GM21447 (cell line): ENCODE data around the gene NUP214.
"Not testable (repeated sequence)": the region's sequence is repeated elsewhere in the genome, so short reads cannot be mapped to it uniquely, and the experiment has no call there.

Source experiments
- ATAC-seq: cut with Tn5 transposase; IDR thresholded peaks from one replicate; pipeline ENCODE4 v1.9.1; 2021; ENCODE audit not compliant: unreplicated experiment

Gene NUP214

GRCh38 chr9:131116281-131117120, 8.9 kb upstream of the NUP214 start:
- ATAC-seq: no peak

DNA sequence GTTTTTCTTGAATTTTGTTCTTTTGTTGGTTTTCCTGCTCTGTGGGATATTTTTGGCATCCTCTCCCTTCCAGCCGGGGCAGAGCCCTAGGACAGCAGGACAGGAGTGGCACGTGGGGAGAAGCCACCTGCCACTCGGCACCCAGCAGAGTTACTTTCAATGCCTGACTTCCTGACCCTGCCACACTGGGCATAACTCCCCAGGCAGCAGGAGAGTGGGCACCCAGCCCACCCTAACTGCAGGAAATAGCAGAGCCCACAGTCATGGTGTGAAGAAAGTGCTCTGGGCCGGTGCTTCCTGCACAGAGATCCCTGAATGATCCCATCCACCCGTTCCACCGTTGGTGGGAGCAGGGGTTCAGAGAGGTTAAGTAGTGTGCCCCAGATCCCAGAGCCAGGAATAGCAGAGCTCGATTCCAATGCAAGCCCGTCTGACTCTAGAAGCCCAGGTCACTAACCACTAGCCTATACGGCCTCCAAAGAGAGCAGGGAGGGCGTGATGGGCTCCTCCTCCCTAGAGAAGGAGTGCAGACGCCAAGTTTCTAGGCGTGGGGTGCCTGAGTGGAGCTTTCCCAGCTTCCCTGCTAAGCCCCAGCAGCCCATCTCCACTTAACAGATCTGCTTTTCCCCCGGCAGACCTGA, 8.1 kb upstream of the NUP214 start:
- no peak for ATAC-seq

GRCh38 chr9:131117762-131118145, 7.6 kb upstream of the NUP214 start:
- no peak for ATAC-seq

- no peak for ATAC-seq
These were observed 5.8 kb upstream of the NUP214 start for GRCh38 chr9:131119600-131119999.

- ATAC-seq: no peak
These were observed 4.7 kb upstream of the NUP214 start for GRCh38 chr9:131120620-131121228.

- ATAC-seq: no peak
These were observed 4.0 kb upstream of the NUP214 start for GRCh38 chr9:131121346-131121745.

DNA sequence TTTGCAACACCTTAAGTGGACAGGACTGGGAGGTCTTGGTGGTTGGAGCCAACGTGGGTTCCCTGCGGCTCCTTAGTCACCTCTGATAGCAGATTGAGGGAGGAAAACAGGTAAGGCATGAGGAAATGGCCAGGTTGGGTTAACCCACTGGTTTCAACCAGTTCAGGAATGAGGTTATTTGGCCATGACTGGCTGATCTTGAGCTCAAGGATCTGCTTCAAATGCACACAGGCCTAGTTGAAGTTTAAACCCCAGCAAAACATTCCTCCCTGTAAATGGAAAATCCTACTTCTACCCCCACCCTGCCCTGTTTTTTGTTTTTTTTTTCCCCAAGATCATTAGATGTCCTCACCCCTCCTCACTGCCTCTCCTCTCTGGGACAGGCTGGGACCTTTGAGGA, 3.2 kb upstream of the NUP214 start:
- ATAC-seq: no peak

- no peak for ATAC-seq
These were observed 423 bp upstream of the NUP214 start for GRCh38 chr9:131125038-131125287.

- no peak for ATAC-seq
These were observed 657 bp downstream of the NUP214 start for GRCh38 chr9:131126059-131126426.

DNA sequence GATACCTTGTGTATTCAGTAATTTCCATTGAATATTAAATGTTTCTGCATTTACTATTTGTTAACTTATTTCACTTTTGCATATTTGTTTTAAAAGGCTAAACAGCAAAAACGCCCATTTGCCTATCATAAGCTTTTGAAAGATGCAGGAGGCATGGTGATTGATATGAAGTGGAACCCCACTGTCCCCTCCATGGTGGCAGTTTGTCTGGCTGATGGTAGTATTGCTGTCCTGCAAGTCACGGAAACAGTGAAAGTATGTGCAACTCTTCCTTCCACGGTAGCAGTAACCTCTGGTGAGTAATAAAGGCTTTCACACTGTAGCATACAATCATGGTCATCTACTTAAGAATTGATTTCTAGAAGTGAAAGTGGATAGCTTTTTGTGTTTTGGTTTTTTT, 3.8 kb downstream of the NUP214 start:
- ATAC-seq: no peak

GRCh38 chr9:131138676-131139075, 13.3 kb downstream of the NUP214 start:
- no peak for ATAC-seq

DNA sequence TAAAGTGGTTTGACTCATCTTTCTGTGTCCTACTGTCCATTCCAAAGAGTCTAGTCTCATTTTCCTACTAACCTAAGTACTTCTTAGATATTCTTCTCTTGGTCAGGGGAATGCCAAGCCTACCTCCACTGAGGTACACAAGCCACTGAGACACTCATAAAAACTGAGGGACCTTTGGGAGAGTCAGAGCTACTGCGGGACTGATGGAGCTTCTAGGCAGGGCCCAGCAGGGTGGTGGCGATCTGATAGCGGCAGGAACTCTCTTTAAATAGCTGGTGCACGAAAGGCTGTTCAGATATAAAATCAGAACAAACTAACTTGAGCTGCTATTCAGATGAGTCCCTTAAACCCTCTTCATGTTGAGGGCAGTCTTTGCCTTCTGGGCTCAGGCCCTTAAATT, 14.7 kb downstream of the NUP214 start:
- no peak for ATAC-seq

GRCh38 chr9:131140550-131140949, 15.2 kb downstream of the NUP214 start:
- ATAC-seq: no peak

GRCh38 chr9:131142160-131142559, 16.8 kb downstream of the NUP214 start:
- no peak for ATAC-seq

GRCh38 chr9:131144201-131144600, 18.8 kb downstream of the NUP214 start:
- ATAC-seq: no peak

- no peak for ATAC-seq
These were observed 19.9 kb downstream of the NUP214 start for GRCh38 chr9:131145245-131145644.

DNA sequence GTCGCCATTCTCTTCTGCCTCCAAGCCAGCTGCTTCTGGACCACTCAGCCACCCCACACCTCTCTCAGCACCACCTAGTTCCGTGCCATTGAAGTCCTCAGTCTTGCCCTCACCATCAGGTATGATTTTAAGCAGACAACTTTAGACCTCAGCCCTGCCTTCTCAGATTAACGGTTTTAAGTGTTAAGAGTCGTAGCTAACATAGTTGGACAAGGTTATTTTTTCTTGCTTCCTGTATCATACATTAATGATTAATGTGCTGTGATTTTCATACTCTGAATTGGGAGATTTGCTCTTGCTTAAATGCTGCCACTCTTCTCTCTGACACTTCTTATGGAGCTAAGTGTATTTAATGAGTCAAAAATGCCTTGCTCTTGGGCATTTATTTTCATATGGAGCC, 20.8 kb downstream of the NUP214 start:
- no peak for ATAC-seq

GRCh38 chr9:131148276-131148675, 22.9 kb downstream of the NUP214 start:
- ATAC-seq: no peak

GRCh38 chr9:131148966-131149687, 23.7 kb downstream of the NUP214 start:
- ATAC-seq: no peak

- ATAC-seq: no peak
These were observed 24.3 kb downstream of the NUP214 start for GRCh38 chr9:131149688-131150053.

DNA sequence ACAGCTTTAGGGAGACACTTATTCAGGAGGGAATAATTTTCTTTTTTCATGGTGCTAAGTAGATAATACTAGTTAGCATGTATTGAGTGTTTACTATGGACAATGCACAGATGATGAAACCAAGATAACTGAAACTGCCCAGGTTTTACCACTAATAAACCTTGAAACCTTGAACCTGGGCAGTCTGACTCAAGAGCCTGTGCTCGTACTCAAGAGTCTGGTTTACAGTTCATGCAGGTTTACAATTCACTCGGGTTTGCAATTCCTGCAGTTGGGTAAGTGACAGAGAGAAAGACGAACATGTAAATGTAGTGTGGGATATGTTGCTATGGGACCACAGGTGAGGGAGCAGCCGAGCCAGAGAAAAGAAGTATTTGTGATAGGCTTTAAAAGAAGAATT, 28.2 kb downstream of the NUP214 start:
- ATAC-seq: no peak

GRCh38 chr9:131158673-131159072, 33.3 kb downstream of the NUP214 start:
- ATAC-seq: not testable (repeated sequence)
